H9 (cell line): Measurements from ENCODE around the gene CTDSPL. TPM values are rescaled to one million over a fixed set of nuclear protein-coding genes. Genes with fewer than 3 reads are reported as not detected.

Experiments used
- DNase-seq: peaks from one replicate; pipeline ENCODE4 v3.0.0-alpha.2; 2017
- H2AFZ ChIP-seq: one replicate; pipeline ENCODE4 v1.6.1; 2013; ENCODE audit warnings: mild to moderate bottlenecking, low read length, control low read depth, moderate library complexity
- H2AK5ac ChIP-seq: 2 replicates; pipeline ENCODE4 v1.6.1; 2013; ENCODE audit warnings: low read length, control low read depth, mixed read lengths; ENCODE audit not compliant: insufficient read length
- H2BK120ac ChIP-seq: one replicate; pipeline ENCODE4 v1.6.1; 2013; ENCODE audit warnings: low read depth, mild to moderate bottlenecking, low read length, control low read depth, inconsistent platforms; ENCODE audit not compliant: poor library complexity, severe bottlenecking
- H2BK12ac ChIP-seq: 2 replicates; pipeline ENCODE4 v1.6.1; 2013; ENCODE audit warnings: low read length, control low read depth, mixed read lengths, low read depth; ENCODE audit not compliant: insufficient read length
- H2BK15ac ChIP-seq: 2 replicates; pipeline ENCODE4 v1.6.1; 2013; ENCODE audit warnings: low read depth, low read length, control low read depth
- H2BK20ac ChIP-seq: one replicate; pipeline ENCODE4 v1.6.1; 2013; ENCODE audit warnings: low read depth, mild to moderate bottlenecking, low read length, control low read depth, inconsistent platforms; ENCODE audit not compliant: poor library complexity, severe bottlenecking
- H2BK5ac ChIP-seq: 2 replicates; pipeline ENCODE4 v1.6.1; 2013; ENCODE audit warnings: low read length, control low read depth, mixed read lengths; ENCODE audit not compliant: insufficient read length
- H3K14ac ChIP-seq: 2 replicates; pipeline ENCODE4 v1.6.1; 2013; ENCODE audit warnings: low read length, control low read depth; ENCODE audit not compliant: insufficient read depth
- H3K18ac ChIP-seq: 2 replicates; pipeline ENCODE4 v1.6.1; 2013; ENCODE audit warnings: low read depth, mild to moderate bottlenecking, mixed read lengths, low read length, control low read depth; ENCODE audit not compliant: insufficient read length
- H3K23ac ChIP-seq: 2 replicates; pipeline ENCODE4 v1.6.1; 2013; ENCODE audit warnings: low read length, control low read depth, mixed read lengths, low read depth; ENCODE audit not compliant: insufficient read length
- H3K23me2 ChIP-seq: 2 replicates; pipeline ENCODE4 v1.6.1; 2013; ENCODE audit warnings: low read depth, mild to moderate bottlenecking, mixed read lengths, low read length, control low read depth; ENCODE audit not compliant: insufficient read length, poor library complexity, severe bottlenecking
- H3K27ac ChIP-seq: 2 replicates; pipeline ENCODE4 v1.5.1; 2013; ENCODE audit warnings: low read length, control low read depth, mixed read lengths, low read depth; ENCODE audit not compliant: insufficient read length
- H3K27me3 ChIP-seq: 2 replicates; pipeline ENCODE4 v1.6.1; 2013; ENCODE audit warnings: low read length, control low read depth, inconsistent platforms; ENCODE audit not compliant: insufficient read depth
- H3K4ac ChIP-seq: 2 replicates; pipeline ENCODE4 v1.6.1; 2013; ENCODE audit warnings: low read depth, mild to moderate bottlenecking, control low read depth, inconsistent platforms, low read length, moderate library complexity
- H3K4me1 ChIP-seq: 2 replicates; pipeline ENCODE4 v1.6.1; 2013; ENCODE audit warnings: low read length, control low read depth, inconsistent platforms; ENCODE audit not compliant: insufficient read depth
- H3K4me2 ChIP-seq: 2 replicates; pipeline ENCODE4 v1.6.1; 2013; ENCODE audit warnings: low read length, control low read depth, mixed read lengths; ENCODE audit not compliant: insufficient read length, insufficient read depth
- H3K56ac ChIP-seq: 2 replicates; pipeline ENCODE4 v1.6.1; 2013; ENCODE audit warnings: low read depth, mild to moderate bottlenecking, mixed read lengths, low read length, control low read depth; ENCODE audit not compliant: insufficient read length
- H3K79me1 ChIP-seq: 2 replicates; pipeline ENCODE4 v1.6.1; 2013; ENCODE audit warnings: low read depth, mild to moderate bottlenecking, moderate library complexity, low read length, control low read depth, inconsistent platforms; ENCODE audit not compliant: insufficient read depth, poor library complexity, severe bottlenecking
- H3K79me2 ChIP-seq: 2 replicates; pipeline ENCODE4 v1.6.1; 2013; ENCODE audit warnings: low read length, control low read depth, inconsistent platforms; ENCODE audit not compliant: insufficient read depth
- H3K9ac ChIP-seq: 2 replicates; pipeline ENCODE4 v1.6.1; 2013; ENCODE audit warnings: low read length, control low read depth, mixed read lengths; ENCODE audit not compliant: insufficient read length; ENCODE audit errors: extremely low read depth
- H3K9me3 ChIP-seq: one replicate; pipeline ENCODE4 v1.6.1; 2013; ENCODE audit warnings: low read depth, low read length, inconsistent platforms; ENCODE audit not compliant: control insufficient read depth
- H3T11ph ChIP-seq: one replicate; pipeline ENCODE4 v1.6.1; 2013; ENCODE audit warnings: mild to moderate bottlenecking, low read length, control low read depth, inconsistent platforms
- H4K20me1 ChIP-seq: one replicate; pipeline ENCODE4 v1.6.1; 2013; ENCODE audit not compliant: control insufficient read depth, insufficient read length, insufficient read depth
- H4K5ac ChIP-seq: 2 replicates; pipeline ENCODE4 v1.6.1; 2013; ENCODE audit warnings: low read depth, mild to moderate bottlenecking, mixed read lengths, low read length, control low read depth; ENCODE audit not compliant: insufficient read length
- H4K8ac ChIP-seq: replicated peaks from 2 replicates; pipeline ENCODE4 v1.6.1; 2013; ENCODE audit warnings: low read length, control low read depth, mixed read lengths, low read depth; ENCODE audit not compliant: insufficient read length
- H4K91ac ChIP-seq: 2 replicates; pipeline ENCODE4 v1.6.1; 2013; ENCODE audit warnings: low read depth, mild to moderate bottlenecking, moderate library complexity, mixed read lengths, low read length, control low read depth; ENCODE audit not compliant: insufficient read length
- H3K27ac Mint-ChIP-seq, 3 experiments: 2 replicates in 2 of 3; 3 replicates in 1 of 3; pipeline ENCODE4 v1.8.0; 2020 to 2021; ENCODE audit warnings: mixed read lengths in 3 of 3, mild to moderate bottlenecking in 1 of 3, moderate library complexity in 1 of 3
- H3K27me3 Mint-ChIP-seq: 2 replicates; pipeline ENCODE4 v1.8.0; 2021; ENCODE audit warnings: low read depth, mild to moderate bottlenecking, moderate library complexity, mixed read lengths
- H3K36me3 Mint-ChIP-seq, 3 experiments: 2 replicates in 2 of 3; 3 replicates in 1 of 3; pipeline ENCODE4 v1.8.0; 2020 to 2021; ENCODE audit warnings: low read depth in 3 of 3, mixed read lengths in 3 of 3; ENCODE audit not compliant: insufficient read depth in 1 of 3
- H3K4me1 Mint-ChIP-seq, 2 experiments: 2 replicates each; pipeline ENCODE4 v1.8.0; 2020; ENCODE audit warnings: mixed read lengths in 2 of 2
- H3K4me3 Mint-ChIP-seq, 2 experiments: 2 replicates in 1 of 2; 3 replicates in 1 of 2; pipeline ENCODE4 v1.8.0; 2020 to 2021; ENCODE audit warnings: mild to moderate bottlenecking in 2 of 2, mixed read lengths in 2 of 2, moderate library complexity in 1 of 2
- H3K9me3 Mint-ChIP-seq, 2 experiments: 2 replicates in 1 of 2; 3 replicates in 1 of 2; pipeline ENCODE4 v1.8.0; 2020; ENCODE audit warnings: mild to moderate bottlenecking in 2 of 2, mixed read lengths in 2 of 2, moderate library complexity in 1 of 2
- WGBS: extraction: QIAGEN DNeasy Blood & Tissue Kit; methylation state at CpG from one replicate; pipeline ENCODE4 v1.1.7; 2013; ENCODE audit warnings: missing lambda C conversion rate, low lambda C conversion rate, mixed read lengths; ENCODE audit not compliant: insufficient read length; ENCODE audit errors: extremely low coverage; 5-methylcytosine and 5-hydroxymethylcytosine counted together
- total RNA-seq: library from RNA; stranded (reverse); gene quantifications from 2 replicates; pipeline ENCODE4 v1.2.1, GENCODE V29; 2021
- TF ChIP-seq, protein P1 (sequence below): fragments of 200-600 bp; sonication (generic); conservative IDR thresholded peaks from 3 replicates; pipeline ENCODE4 v1.8.0; 2021; ENCODE audit warnings: antibody characterized with exemption, mild to moderate bottlenecking

CTDSPL gene
- total RNA-seq, 1 experiment from 2014 or later, result 20.8 TPM

DNA sequence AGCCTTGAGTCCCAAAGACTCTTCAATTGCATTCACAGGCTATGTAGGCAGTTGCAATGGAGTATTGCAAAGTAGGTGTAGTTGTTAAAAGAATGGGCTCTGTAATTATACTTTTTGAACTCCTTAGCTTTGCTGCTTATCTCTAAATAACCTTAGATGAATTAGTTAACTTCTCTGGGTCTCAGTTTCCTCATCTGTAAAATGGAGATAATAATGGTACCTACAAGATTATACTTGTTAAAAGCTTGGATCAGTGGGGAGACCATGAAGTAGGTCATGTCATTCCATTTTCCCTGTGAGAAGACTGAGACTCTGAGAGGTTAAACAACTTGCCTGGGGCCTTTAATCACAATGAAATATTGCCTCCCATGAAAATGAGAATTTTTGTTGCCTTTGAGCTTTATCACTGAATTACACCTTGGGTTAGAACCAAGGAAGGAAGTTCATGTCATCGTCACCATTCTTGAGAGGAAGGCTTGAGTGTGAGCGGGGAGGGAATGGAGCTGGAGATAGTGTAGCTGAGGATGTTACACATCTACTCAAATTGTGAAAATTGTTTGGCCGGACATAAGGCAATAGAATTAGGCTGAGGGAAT lies 38.1 kb downstream of the CTDSPL start:
- Histone ChIP-seq H2BK120ac (no peak overlapping the region), H2BK12ac (no peak overlapping the region), H3K4me2 (no peak overlapping the region), H3K79me2 (no peaks in the 10 kb centered on the region), H3T11ph (no peak overlapping the region), H3K18ac (no peak overlapping the region), H4K20me1 (no peaks in the 10 kb centered on the region), H3K9ac (no peak overlapping the region), H4K5ac (no peak overlapping the region), H3K14ac (no peak overlapping the region), H4K8ac (no peak overlapping the region), H2BK20ac (no peak overlapping the region), H3K4ac (no peak overlapping the region), H2AK5ac (no peak overlapping the region), H2AFZ (no peak overlapping the region), H2BK15ac (no peak overlapping the region), H3K9me3 (no peaks in the 10 kb centered on the region), H2BK5ac (no peak overlapping the region), H3K79me1 (no peaks in the 10 kb centered on the region), H3K23me2 (no peaks in the 10 kb centered on the region), H4K91ac (no peak overlapping the region), H3K27me3 (no peaks in the 10 kb centered on the region), H3K27ac (no peak overlapping the region), H3K56ac (no peak overlapping the region), H3K23ac (no peak overlapping the region), H3K4me1 (peaks cover 6% of the 10 kb centered on the region; the same call in 1 of the 2 replicates)
- WGBS, result no CpG with 5 or more reads among the region's 3 CpGs
- TF ChIP-seq, protein P1, sequence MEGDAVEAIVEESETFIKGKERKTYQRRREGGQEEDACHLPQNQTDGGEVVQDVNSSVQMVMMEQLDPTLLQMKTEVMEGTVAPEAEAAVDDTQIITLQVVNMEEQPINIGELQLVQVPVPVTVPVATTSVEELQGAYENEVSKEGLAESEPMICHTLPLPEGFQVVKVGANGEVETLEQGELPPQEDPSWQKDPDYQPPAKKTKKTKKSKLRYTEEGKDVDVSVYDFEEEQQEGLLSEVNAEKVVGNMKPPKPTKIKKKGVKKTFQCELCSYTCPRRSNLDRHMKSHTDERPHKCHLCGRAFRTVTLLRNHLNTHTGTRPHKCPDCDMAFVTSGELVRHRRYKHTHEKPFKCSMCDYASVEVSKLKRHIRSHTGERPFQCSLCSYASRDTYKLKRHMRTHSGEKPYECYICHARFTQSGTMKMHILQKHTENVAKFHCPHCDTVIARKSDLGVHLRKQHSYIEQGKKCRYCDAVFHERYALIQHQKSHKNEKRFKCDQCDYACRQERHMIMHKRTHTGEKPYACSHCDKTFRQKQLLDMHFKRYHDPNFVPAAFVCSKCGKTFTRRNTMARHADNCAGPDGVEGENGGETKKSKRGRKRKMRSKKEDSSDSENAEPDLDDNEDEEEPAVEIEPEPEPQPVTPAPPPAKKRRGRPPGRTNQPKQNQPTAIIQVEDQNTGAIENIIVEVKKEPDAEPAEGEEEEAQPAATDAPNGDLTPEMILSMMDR, result no peak
- H3K27ac Mint-ChIP-seq, result no peak overlapping the region; a peak in 1 of 7 replicates
- H3K27me3 Mint-ChIP-seq, result no peaks in the 10 kb centered on the region
- no peaks in the 10 kb centered on the region for H3K9me3 Mint-ChIP-seq
- peaks cover 25 to 30% of the 10 kb centered on the region in 2 experiments for H3K4me1 Mint-ChIP-seq
- no peak overlapping the region for H3K4me3 Mint-ChIP-seq
- DNase-seq, result no peak
- no peaks in the 10 kb centered on the region; a peak in 1 of 7 replicates for H3K36me3 Mint-ChIP-seq
